CD4-positive, CD25-positive, alpha-beta regulatory T cell (primary cell): Measurements from ENCODE around the gene CLIC4. TPM values are rescaled to one million over a fixed set of nuclear protein-coding genes. Genes with fewer than 3 reads are reported as not detected.

Experiments used
- ATAC-seq, 2 donors: fragments of 150-1000 bp; cut with Tn5 transposase; one replicate each; pipeline ENCODE4 v1.10.0; 2021; ENCODE audit warnings: low read depth in 2 of 2, moderate number of reproducible peaks in 2 of 2, moderate library complexity in 1 of 2
- DNase-seq, 3 donors: peaks; one replicate each; pipeline versions ENCODE4 v3.0.0 to v3.0.0-alpha.2; 2012 to 2022; ENCODE audit warnings: mixed read lengths in 1 of 3
- H3K27ac ChIP-seq: one replicate; pipeline ENCODE4 v1.7.0; 2013; ENCODE audit warnings: mild to moderate bottlenecking, low read length; ENCODE audit not compliant: insufficient read depth, poor library complexity, severe bottlenecking
- H3K27me3 ChIP-seq: one replicate; pipeline ENCODE4 v1.7.0; 2013; ENCODE audit warnings: low read length; ENCODE audit not compliant: control insufficient read depth, insufficient read depth
- H3K36me3 ChIP-seq: one replicate; pipeline ENCODE4 v1.7.0; 2013; ENCODE audit warnings: mild to moderate bottlenecking, low read length, moderate library complexity; ENCODE audit not compliant: control insufficient read depth, insufficient read depth
- H3K4me1 ChIP-seq: 2 replicates; pipeline ENCODE4 v1.7.0; 2013; ENCODE audit warnings: mild to moderate bottlenecking, low read length; ENCODE audit not compliant: insufficient read depth, control insufficient read depth, poor library complexity, severe bottlenecking
- H3K4me3 ChIP-seq: one replicate; pipeline ENCODE4 v1.7.0; 2013; ENCODE audit warnings: low read depth, mild to moderate bottlenecking, low read length, moderate library complexity
- H3K9me3 ChIP-seq, 2 experiments: 1 replicate in 1 of 2; 2 replicates in 1 of 2; pipeline ENCODE4 v1.7.0; 2013; ENCODE audit warnings: low read length in 2 of 2, mild to moderate bottlenecking in 1 of 2, moderate library complexity in 1 of 2; ENCODE audit not compliant: control insufficient read depth in 2 of 2
- H3K27ac Mint-ChIP-seq, 3 donors: one replicate each; pipeline ENCODE4 v1.8.0; 2020 to 2022; ENCODE audit warnings: mild to moderate bottlenecking in 3 of 3, mixed read lengths in 3 of 3, moderate library complexity in 2 of 3
- H3K27me3 Mint-ChIP-seq: one replicate; pipeline ENCODE4 v1.8.0; 2022; ENCODE audit warnings: mild to moderate bottlenecking, mixed read lengths
- H3K36me3 Mint-ChIP-seq: one replicate; pipeline ENCODE4 v1.8.0; 2020; ENCODE audit warnings: mixed read lengths
- H3K4me1 Mint-ChIP-seq, 4 donors: one replicate each; pipeline ENCODE4 v1.8.0; 2020 to 2022; ENCODE audit warnings: mixed read lengths in 4 of 4, mild to moderate bottlenecking in 1 of 4
- H3K4me3 Mint-ChIP-seq, 4 donors: one replicate each; pipeline ENCODE4 v1.8.0; 2020 to 2022; ENCODE audit warnings: mild to moderate bottlenecking in 4 of 4, mixed read lengths in 4 of 4, moderate library complexity in 3 of 4
- H3K9me3 Mint-ChIP-seq, 7 donors: one replicate each; pipeline ENCODE4 v1.8.0; 2020 to 2022; ENCODE audit warnings: mixed read lengths in 7 of 7, mild to moderate bottlenecking in 3 of 7, moderate library complexity in 2 of 7
- polyA plus RNA-seq, 4 donors: library from polyadenylated mRNA; unstranded; fragments of 300-500 nt; fragmentation: Illumina TruSeq; gene quantifications; one replicate each; pipeline ENCODE4 v1.2.3, GENCODE V29; 2021
- total RNA-seq: library from RNA; stranded (reverse); gene quantifications from one replicate; pipeline ENCODE4 v1.2.3, GENCODE V29; 2022

Gene CLIC4
- total and polyA plus RNA-seq, 5 donors from 2014 or later = 0.08 to 2.1 (median 0.97) TPM

DNA sequence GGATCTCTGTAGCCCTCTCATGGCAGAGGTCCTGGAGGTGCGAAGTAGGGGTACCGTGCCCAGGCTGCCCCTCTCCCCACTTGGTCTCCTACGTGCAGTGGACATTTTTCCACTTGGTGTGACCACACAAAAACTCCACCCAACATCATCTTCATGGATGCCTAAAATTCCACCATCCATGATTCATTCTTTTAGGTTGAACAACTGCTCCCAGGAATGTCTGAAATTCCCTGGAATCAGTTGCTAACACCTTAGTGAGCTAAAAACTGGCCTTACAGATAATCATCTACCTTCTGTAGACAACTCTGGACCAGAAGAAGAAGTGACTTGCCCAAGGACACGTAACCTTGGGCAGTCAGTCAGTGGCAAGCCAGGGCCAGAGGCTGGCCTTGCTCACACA lies 32.1 kb upstream of the CLIC4 start:
- Mint-ChIP-seq H3K9me3 (no peaks in the 10 kb centered on the region), H3K4me1 (peaks cover 0 to 1% (median 0%) of the 10 kb centered on the region in 4 donors), H3K27ac (no peak overlapping the region), H3K36me3 (no peaks in the 10 kb centered on the region), H3K27me3 (no peaks in the 10 kb centered on the region), H3K4me3 (no peak overlapping the region)
- no peak overlapping the region for H3K27ac ChIP-seq
- H3K4me3 ChIP-seq = no peak overlapping the region
- H3K27me3 ChIP-seq = no peaks in the 10 kb centered on the region
- no peaks in the 10 kb centered on the region for H3K4me1 ChIP-seq
- ATAC-seq = no peak
- DNase-seq = no peak
- no peaks in the 10 kb centered on the region for H3K9me3 ChIP-seq
- no peaks in the 10 kb centered on the region for H3K36me3 ChIP-seq

DNA sequence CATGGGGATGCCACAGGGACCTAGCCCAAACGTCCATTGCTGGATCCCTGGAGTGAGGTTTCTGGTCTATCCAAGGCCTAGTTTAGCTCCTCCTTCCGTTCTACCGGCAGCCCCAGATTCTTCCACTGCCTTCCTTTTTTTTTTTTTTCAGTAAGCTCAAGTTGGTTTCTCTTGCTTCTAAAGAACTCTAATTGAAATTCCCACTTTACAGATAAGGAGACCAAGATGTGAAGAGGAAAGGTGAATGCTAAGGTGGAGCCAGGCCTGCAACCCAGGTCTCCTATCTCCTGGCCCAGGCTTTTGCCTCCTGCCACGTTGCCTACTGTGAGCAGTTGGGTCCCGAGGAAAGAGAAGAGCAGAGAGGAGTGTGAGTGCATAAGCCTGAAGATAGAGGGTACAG lies 31.5 kb upstream of the CLIC4 start:
- H3K27me3 ChIP-seq = no peaks in the 10 kb centered on the region
- DNase-seq (no peak), ATAC-seq (no peak)
- H3K9me3 ChIP-seq = no peaks in the 10 kb centered on the region
- H3K36me3 ChIP-seq = no peaks in the 10 kb centered on the region
- no peak overlapping the region for H3K27ac ChIP-seq
- no peaks in the 10 kb centered on the region for H3K36me3 Mint-ChIP-seq
- H3K9me3 Mint-ChIP-seq = no peaks in the 10 kb centered on the region
- no peak overlapping the region for H3K4me3 Mint-ChIP-seq
- H3K4me3 ChIP-seq = no peak overlapping the region
- peaks cover 0 to 1% (median 0%) of the 10 kb centered on the region in 4 donors for H3K4me1 Mint-ChIP-seq
- H3K27ac Mint-ChIP-seq = no peak overlapping the region
- H3K27me3 Mint-ChIP-seq = no peaks in the 10 kb centered on the region
- no peaks in the 10 kb centered on the region for H3K4me1 ChIP-seq

DNA sequence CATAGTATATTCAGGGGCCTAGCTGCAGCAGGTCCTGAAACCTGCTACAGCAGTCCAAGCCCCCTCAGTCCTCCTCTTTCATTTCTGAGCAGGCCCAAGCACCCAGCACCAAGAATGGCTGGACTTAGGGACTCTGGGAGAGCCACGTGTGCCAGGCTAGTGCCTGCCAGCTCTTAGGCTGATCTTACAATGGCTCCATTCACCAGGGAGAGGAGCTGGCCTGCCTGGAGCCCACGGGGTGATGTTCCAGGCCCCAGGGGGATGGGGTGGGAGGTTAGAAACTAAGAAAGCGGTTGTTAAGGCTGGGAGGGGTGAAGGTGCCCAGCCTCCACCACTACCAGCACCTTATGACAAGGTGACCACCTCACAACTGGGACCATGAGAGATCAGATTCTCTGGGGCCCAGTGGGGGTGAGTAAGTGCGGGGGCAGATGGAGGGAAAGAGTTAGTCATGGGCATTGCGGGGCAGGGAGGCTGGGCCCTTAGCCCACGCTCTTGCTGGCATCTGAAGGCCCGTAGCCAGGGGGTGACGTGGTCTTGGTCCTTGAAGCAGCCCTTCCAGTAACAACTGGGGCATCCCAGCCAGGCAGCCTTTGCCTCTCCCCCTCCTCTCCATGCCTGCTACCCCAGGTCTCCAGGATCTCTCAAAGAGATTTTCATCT lies 30.3 kb upstream of the CLIC4 start:
- H3K4me3 ChIP-seq = no peak overlapping the region

DNA sequence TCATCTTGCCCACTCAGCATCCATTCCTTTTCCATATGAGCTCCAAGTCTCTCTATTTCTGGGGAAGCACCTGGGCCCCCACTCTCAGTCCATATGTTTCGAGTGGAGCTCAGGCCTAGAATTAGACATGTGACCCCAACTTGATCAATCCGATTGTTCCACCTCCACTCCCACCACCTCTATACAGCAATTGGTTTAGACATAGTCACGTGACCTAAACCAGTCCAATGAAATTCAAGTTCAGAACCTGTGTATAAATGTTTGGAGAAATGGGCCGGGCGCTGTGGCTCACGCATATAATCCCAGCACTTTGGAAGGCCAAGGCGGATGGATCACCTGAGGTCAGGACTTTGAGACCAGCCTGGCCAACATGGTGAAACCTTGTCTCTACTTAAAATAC lies 29.6 kb upstream of the CLIC4 start:
- Mint-ChIP-seq H3K9me3 (peaks cover 0 to under 1% (median 0%) of the 10 kb centered on the region in 7 donors), H3K4me3 (no peak overlapping the region), H3K27me3 (no peaks in the 10 kb centered on the region), H3K36me3 (no peaks in the 10 kb centered on the region), H3K27ac (peak overlapping the region in 1 of 3 donors; percentile 34), H3K4me1 (peaks cover 0 to under 1% (median 0%) of the 10 kb centered on the region in 4 donors)
- H3K36me3 ChIP-seq = no peaks in the 10 kb centered on the region
- ATAC-seq (no peak), DNase-seq (no peak)
- H3K27me3 ChIP-seq = no peaks in the 10 kb centered on the region
- H3K9me3 ChIP-seq = no peaks in the 10 kb centered on the region
- H3K4me1 ChIP-seq = no peaks in the 10 kb centered on the region
- no peak overlapping the region for H3K27ac ChIP-seq
- H3K4me3 ChIP-seq = no peak overlapping the region

More for the DNA sequence above, 30.3 kb upstream of the CLIC4 start:
- no peaks in the 10 kb centered on the region for H3K27me3 Mint-ChIP-seq
- Histone ChIP-seq H3K4me1 (no peaks in the 10 kb centered on the region), H3K27me3 (no peaks in the 10 kb centered on the region), H3K36me3 (no peaks in the 10 kb centered on the region), H3K9me3 (no peaks in the 10 kb centered on the region), H3K27ac (no peak overlapping the region)
- DNase-seq = no peak
- no peaks in the 10 kb centered on the region for H3K36me3 Mint-ChIP-seq
- H3K27ac Mint-ChIP-seq = no peak overlapping the region
- no peak overlapping the region for H3K4me3 Mint-ChIP-seq
- no peaks in the 10 kb centered on the region for H3K9me3 Mint-ChIP-seq
- no peaks in the 10 kb centered on the region for H3K4me1 Mint-ChIP-seq
- no peak for ATAC-seq

DNA sequence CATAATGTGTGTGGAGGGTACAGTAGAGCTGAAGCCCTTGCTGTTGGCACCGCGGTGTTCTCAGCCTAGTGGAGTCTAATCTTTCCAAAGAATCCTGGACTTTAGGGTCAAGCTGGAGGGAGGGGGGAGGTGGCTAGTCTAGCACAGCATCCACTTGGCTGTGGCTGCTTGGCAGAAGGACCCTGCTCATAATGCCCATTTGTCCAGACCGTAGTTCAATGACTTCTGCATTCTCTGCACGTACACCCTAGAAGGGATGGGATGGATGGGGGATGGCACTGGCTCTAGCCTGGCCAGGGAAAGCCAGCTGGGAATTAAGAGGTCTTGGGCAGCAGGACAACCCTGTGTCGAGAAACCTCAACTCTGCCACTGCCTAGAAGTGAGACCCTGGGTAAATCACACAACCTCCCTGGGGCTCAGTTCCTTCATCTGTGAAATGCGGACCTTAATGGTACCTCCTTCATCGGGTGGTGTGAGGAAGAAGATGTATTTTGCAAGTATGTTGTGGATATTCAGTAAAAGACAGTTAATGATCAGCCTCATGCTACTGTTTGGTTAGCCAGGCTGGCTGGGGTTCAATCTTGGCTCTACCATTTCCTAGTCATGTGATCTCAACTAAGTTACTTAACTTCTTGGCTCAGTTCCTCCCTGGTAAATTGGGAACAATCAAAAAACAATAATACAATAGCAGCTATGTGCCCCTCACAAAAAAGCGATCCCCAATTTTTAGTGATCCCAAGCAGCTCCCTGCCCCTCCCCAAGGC lies 27.2 kb upstream of the CLIC4 start:
- peak overlapping the region in 1 of 3 donors; percentile 5 for H3K27ac Mint-ChIP-seq

DNA sequence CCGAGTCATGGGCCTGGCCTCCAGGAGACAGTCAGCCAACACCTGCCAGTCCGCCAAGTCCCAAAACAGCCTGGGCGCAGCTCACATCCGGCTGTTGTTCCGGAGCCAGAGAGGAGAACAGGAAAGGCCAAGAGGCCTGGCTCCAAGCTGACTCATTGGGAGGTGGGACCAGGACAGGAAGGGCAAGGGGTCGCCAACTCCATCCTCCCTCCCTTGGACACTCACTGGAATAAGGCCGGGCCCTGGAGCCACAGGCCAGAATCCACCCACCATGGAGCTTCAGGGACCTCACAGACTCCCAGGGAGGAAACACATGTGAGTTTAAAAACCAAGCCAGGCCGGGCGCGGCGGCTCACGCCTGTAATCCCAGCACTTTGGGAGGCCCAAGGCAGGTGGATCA lies 25.1 kb upstream of the CLIC4 start:
- no peaks in the 10 kb centered on the region for H3K27me3 Mint-ChIP-seq
- H3K36me3 Mint-ChIP-seq = no peaks in the 10 kb centered on the region
- Histone ChIP-seq H3K9me3 (no peaks in the 10 kb centered on the region), H3K4me3 (no peak overlapping the region), H3K36me3 (no peaks in the 10 kb centered on the region), H3K4me1 (no peaks in the 10 kb centered on the region), H3K27me3 (no peaks in the 10 kb centered on the region), H3K27ac (no peak overlapping the region)
- ATAC-seq (no peak), DNase-seq (no peak)
- no peak overlapping the region for H3K27ac Mint-ChIP-seq
- H3K9me3 Mint-ChIP-seq = peaks cover 0 to 4% (median 0%) of the 10 kb centered on the region in 7 donors
- H3K4me3 Mint-ChIP-seq = no peak overlapping the region
- H3K4me1 Mint-ChIP-seq = peaks cover 0 to 8% (median 3%) of the 10 kb centered on the region in 4 donors

More for the DNA sequence above, 27.2 kb upstream of the CLIC4 start:
- no peak overlapping the region for H3K4me3 ChIP-seq
- no peak overlapping the region for H3K27ac ChIP-seq
- H3K4me1 ChIP-seq = no peaks in the 10 kb centered on the region
- H3K36me3 ChIP-seq = no peaks in the 10 kb centered on the region
- ATAC-seq (no peak), DNase-seq (no peak)
- peaks cover 0 to 8% (median 3%) of the 10 kb centered on the region in 4 donors for H3K4me1 Mint-ChIP-seq
- no peaks in the 10 kb centered on the region for H3K27me3 Mint-ChIP-seq
- peaks cover 0 to 2% (median 0%) of the 10 kb centered on the region in 7 donors for H3K9me3 Mint-ChIP-seq
- no peaks in the 10 kb centered on the region for H3K27me3 ChIP-seq
- no peak overlapping the region for H3K4me3 Mint-ChIP-seq
- no peaks in the 10 kb centered on the region for H3K9me3 ChIP-seq
- H3K36me3 Mint-ChIP-seq = no peaks in the 10 kb centered on the region

DNA sequence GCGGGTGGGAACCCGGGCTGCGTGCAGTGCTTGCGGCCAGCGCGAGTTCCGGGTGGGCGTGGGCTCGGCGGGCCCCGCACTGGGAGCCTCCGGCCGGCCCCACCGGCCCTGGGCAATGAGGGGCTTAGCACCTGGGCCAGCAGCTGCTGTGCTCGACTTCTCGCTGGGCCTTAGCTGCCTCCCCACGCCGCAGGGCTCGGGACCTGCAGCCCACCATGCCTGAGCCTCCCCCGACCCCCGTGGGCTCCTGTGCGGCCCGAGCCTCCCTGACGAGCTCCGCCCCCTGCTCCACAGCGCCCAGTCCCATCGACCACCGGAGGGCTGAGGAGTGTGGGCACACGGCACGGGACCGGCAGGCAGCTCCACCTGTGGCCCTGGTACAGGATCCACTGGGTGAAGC lies 23.7 kb upstream of the CLIC4 start:
- Mint-ChIP-seq H3K27ac (no peak overlapping the region), H3K27me3 (no peaks in the 10 kb centered on the region), H3K4me3 (no peak overlapping the region), H3K4me1 (peaks cover 0 to 8% (median 3%) of the 10 kb centered on the region in 4 donors), H3K36me3 (no peaks in the 10 kb centered on the region), H3K9me3 (peaks cover 0 to 4% (median 0%) of the 10 kb centered on the region in 7 donors)
- H3K27ac ChIP-seq = no peak overlapping the region
- no peaks in the 10 kb centered on the region for H3K4me1 ChIP-seq
- no peaks in the 10 kb centered on the region for H3K27me3 ChIP-seq
- H3K36me3 ChIP-seq = no peaks in the 10 kb centered on the region
- DNase-seq (no peak), ATAC-seq (no peak)
- H3K4me3 ChIP-seq = no peak overlapping the region
- H3K9me3 ChIP-seq = no peaks in the 10 kb centered on the region
